ENCODE measurements around the gene GMPR. TPM values are rescaled to one million over a fixed set of nuclear protein-coding genes. Genes with fewer than 3 reads are reported as not detected.
"Not testable (repeated sequence)": the region's sequence is repeated elsewhere in the genome, so short reads cannot be mapped to it uniquely, and the experiment has no call there.

The GMPR gene
- total RNA-seq, 6 experiments from 2014 or later, result 4.7 to 9.1 (median 5.4) TPM

DNA sequence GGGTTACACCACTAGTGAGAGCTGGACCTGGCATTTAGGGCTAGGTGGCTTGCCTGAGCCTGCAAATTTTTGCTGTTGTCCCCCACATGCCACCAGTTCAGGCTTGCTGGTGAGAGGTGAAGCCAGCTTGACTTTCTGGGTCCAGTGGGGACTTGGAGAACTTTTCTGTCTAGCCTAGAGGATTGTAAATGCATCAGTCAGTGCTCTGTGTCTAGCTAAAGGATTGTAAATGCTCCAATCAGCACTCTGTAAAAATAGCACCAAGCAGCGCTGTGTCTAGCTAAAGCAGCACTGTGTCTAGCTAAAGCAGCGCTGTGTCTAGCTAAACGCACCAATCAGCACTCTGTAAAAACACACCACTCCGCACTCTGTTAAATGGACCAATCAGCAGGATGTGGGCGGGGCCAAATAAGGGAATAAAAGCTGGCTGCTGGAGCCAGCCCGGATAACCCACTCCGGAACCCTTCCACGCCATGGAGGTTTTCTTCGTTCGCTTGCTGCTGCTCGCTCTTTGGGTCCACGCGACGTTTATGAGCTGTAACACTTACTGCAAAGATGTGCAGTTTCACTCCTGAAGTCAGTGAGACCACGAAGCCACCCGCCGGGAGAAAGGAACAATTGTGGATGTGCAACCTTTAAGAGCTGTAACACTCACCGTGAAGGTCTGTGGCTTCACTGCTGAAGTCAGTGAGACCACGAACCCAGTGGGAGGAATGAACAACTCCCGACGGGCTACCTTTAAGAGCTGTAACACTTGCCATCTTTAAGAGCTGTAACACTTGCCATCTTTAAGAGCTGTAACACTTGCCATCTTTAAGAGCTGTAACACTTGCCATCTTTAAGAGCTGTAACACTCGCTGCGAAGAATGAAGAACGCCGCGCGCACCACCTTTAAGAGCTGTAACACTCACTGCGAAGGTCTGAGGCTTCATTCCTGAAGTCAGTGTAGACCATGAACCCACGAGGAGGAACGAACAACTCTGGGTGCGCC is 27.3 kb downstream of the GMPR start:
- H3K27ac Mint-ChIP-seq, result no peak overlapping the region
- H3K4me1 Mint-ChIP-seq (ENCODE audit: low read depth), result no peaks in the 10 kb centered on the region
- DNase-seq, result no peak
- TF ChIP-seq, protein P1, sequence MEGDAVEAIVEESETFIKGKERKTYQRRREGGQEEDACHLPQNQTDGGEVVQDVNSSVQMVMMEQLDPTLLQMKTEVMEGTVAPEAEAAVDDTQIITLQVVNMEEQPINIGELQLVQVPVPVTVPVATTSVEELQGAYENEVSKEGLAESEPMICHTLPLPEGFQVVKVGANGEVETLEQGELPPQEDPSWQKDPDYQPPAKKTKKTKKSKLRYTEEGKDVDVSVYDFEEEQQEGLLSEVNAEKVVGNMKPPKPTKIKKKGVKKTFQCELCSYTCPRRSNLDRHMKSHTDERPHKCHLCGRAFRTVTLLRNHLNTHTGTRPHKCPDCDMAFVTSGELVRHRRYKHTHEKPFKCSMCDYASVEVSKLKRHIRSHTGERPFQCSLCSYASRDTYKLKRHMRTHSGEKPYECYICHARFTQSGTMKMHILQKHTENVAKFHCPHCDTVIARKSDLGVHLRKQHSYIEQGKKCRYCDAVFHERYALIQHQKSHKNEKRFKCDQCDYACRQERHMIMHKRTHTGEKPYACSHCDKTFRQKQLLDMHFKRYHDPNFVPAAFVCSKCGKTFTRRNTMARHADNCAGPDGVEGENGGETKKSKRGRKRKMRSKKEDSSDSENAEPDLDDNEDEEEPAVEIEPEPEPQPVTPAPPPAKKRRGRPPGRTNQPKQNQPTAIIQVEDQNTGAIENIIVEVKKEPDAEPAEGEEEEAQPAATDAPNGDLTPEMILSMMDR (IDR thresholded peaks at IDR 0.05), result no peak
- H3K9me3 Mint-ChIP-seq, result no peaks in the 10 kb centered on the region
- H3K27me3 Mint-ChIP-seq (ENCODE audit: insufficient read depth), result peaks cover 10% of the 10 kb centered on the region
- no peaks in the 10 kb centered on the region for H3K36me3 Mint-ChIP-seq (ENCODE audit: low read depth)
- H3K4me3 Mint-ChIP-seq, result no peak overlapping the region

DNA sequence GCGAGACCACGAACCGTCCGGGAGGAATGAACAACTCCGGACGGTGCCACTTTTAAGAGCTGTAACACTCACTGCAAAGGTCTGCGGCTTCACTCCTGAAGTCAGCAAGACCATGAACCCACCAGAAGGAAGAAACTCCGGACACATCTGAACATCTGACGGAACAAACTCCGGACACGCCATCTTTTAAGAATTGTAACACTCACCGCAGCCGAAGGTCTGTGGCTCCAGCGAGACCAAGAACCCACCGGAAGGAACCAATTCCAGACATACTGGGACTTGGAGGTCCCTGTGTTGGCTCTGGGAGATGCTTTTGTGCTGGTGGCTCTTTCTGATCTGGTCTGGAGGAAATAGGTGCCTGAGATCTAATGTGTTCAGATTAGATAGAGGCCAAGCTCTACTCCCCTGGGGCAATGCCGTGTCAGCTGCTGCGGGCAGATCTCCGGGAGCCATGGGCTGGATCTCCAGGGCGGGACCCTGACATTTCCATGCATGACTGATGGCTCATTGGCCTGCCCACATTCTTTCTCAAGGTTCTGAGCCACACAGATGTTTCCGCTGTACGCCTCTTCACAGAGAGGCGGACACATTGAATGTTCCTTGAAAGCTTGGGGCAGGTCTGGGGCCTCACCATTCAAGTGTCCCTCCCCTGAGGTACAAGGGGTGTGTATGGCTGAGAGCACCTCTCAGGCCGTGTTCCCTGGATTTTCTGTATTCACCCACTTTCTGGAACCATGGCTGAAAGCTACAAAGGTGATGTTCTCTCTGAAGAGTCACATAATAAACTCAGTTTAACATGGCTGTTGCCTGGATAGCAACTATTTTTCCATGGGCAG is 29.3 kb downstream of the GMPR start:
- no peak for DNase-seq
- Mint-ChIP-seq H3K9me3 (no peaks in the 10 kb centered on the region), H3K4me3 (no peak overlapping the region), H3K27ac (no peak overlapping the region), H3K36me3 (ENCODE audit: low read depth) (no peaks in the 10 kb centered on the region), H3K4me1 (ENCODE audit: low read depth) (no peaks in the 10 kb centered on the region), H3K27me3 (ENCODE audit: insufficient read depth) (peaks cover 17% of the 10 kb centered on the region)
- TF ChIP-seq, protein P1 (IDR thresholded peaks at IDR 0.05), result no peak

DNA sequence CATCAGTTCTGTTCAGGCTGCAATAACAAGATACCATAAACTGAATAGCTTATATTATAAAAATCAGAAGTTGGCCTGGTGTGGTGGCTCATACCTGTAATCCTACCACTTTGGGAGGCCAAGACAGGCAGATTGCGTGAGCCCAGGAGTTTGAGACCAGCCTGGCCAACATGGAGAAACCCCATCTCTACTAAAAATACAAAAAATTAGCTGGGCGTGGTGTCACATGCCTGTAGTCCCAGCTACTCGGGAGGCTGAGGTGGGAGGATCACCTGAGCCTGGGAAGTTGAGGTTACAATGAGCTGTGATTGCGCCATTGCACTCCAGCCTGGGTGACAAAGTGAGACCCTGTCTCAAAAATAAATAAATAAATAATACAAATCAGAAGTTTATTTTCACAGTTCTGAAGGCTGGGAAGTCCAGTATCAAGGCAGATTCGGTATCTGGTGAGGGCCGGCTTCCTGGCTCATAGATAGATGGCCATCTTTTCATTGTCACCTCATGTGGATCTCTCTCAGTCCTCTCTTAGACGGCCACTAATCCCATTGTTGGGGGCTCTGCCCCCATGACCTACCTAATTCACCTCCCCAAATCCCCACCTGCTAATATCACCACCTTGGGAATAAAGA is 31.2 kb downstream of the GMPR start:
- not testable (repeated sequence) for DNase-seq; H3K4me3 Mint-ChIP-seq; H3K27ac Mint-ChIP-seq; H3K9me3 Mint-ChIP-seq; H3K27me3 Mint-ChIP-seq (ENCODE audit: insufficient read depth); H3K36me3 Mint-ChIP-seq (ENCODE audit: low read depth)
- H3K4me1 Mint-ChIP-seq (ENCODE audit: low read depth), result peaks cover 16% of the 10 kb centered on the region

DNA sequence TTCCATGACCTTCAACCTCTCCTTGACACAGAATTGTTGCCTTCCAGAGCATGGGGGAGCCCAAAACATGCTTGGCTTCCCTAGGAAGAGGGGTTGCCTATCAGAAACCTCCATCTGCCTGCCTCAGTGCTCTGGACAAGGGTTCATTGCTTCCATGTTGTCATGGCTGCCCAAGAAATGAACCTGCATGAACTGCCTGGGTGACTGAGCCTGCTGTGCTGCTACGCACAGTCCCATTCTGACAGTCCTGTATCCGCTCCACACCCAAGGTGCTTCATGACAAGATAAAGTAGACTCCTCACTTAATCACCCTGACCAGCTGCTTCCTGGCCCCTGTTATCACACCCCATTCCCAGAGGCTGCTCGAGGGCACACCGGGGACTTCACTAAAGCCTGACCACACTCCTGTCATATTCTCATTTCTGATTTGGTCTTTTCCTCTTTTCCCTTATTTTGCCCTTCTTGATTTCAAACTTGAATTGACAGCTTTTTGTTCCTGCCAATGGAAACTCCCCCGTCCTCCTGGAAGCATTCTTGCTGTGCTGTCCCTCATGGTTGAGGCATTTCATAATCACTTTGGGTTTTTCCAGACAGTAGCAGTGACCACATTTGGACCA is 31.9 kb downstream of the GMPR start:
- TF ChIP-seq, protein P1 (IDR thresholded peaks at IDR 0.05), result no peak
- Mint-ChIP-seq H3K4me3 (no peak overlapping the region), H3K36me3 (ENCODE audit: low read depth) (no peaks in the 10 kb centered on the region), H3K27me3 (ENCODE audit: insufficient read depth) (peaks cover 7% of the 10 kb centered on the region), H3K4me1 (ENCODE audit: low read depth) (peaks cover 17% of the 10 kb centered on the region), H3K9me3 (no peaks in the 10 kb centered on the region), H3K27ac (no peak overlapping the region)
- DNase-seq, result no peak

DNA sequence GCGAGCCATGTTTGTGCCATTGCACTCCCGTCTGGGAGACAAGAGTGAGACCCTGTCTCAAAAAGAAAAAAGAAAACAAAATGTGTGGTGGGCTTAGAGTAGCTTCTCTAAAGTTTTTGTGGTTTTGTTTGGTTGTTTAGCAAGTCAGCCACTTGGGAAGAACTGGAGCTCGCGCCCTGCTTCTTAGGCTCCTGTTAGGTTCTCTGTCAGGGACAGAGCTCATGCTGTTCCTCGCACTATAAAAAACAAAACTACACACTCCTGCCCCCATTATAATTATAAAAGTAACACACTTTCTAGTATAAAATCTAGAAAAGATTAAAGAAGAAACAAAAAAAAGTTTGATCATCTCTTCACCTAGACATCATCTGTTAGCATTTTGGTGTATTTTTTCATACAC is 33.0 kb downstream of the GMPR start:
- Mint-ChIP-seq H3K4me1 (ENCODE audit: low read depth) (peaks cover 17% of the 10 kb centered on the region), H3K27ac (no peak overlapping the region), H3K36me3 (ENCODE audit: low read depth) (no peaks in the 10 kb centered on the region), H3K9me3 (no peaks in the 10 kb centered on the region), H3K27me3 (ENCODE audit: insufficient read depth) (peaks cover 7% of the 10 kb centered on the region), H3K4me3 (no peak overlapping the region)
- DNase-seq, result no peak
- TF ChIP-seq, protein P1 (IDR thresholded peaks at IDR 0.05), result no peak
